ENCODE results near the gene SMAD4. TPM values are rescaled to one million over a fixed set of nuclear protein-coding genes. Genes with fewer than 3 reads are reported as not detected.

SMAD4 gene
- total and polyA plus RNA-seq, 2 of the 8 experiments (the other 6 are each of a cell fraction or from before 2014, with no cell fraction given): 86.5 to 139 TPM

DNA sequence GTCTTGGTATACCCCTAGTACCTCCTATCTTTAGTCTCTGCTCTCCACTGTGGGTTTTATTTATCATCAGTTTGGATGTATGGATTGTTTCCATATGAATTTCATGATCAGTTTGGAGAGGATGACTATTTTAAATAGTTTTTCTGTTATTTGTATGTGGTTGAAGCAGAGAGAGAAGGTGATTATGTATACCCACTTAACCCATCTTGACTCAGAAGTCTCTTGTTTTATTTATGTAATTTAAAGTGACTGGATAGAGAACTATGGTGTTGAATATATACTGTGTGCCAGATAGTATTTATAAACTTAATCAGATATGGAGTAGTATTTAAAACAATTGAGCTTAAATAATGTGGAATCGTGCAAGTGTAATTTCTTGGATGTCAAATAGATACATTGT lies 39.9 kb downstream of the SMAD4 start:
- H3K23ac ChIP-seq (ENCODE audit: insufficient read length): no peak overlapping the region
- H3K36me3 ChIP-seq (ENCODE audit: control insufficient read depth in 2 of 4, insufficient read depth in 4 of 4, low read length in 3 of 4): peaks cover 4 to 45% (median 23%) of the 10 kb centered on the region in 4 experiments; a peak in 6 of 8 replicates
- H3K9me3 ChIP-seq (ENCODE audit: insufficient read depth in 2 of 2, low read depth in 1 of 2, low read length in 1 of 2): no peaks in the 10 kb centered on the region
- H3K4me1 ChIP-seq (replicated peaks in 1 of 4; ENCODE audit: control insufficient read depth in 3 of 4, insufficient read depth in 4 of 4, low read length in 3 of 4): no peaks in the 10 kb centered on the region
- peaks cover 0 to 26% of the 10 kb centered on the region in 2 experiments; a peak in 2 of 4 replicates for H3K79me2 ChIP-seq (ENCODE audit: control insufficient read depth in 1 of 2, insufficient read depth in 2 of 2, low read length in 2 of 2)
- POLR2A ChIA-PET (ENCODE audit: partially characterized antibody): no interaction called here
- 88% methylated on average over 1 of the region's 1 CpG; no CpG with 5 or more reads in 1 of the 2 experiments for WGBS, 2 experiments (ENCODE audit: extremely low coverage in 1 of 2, insufficient coverage in 1 of 2, insufficient read length in 1 of 2, insufficient replicate concordance in 2 of 2, low coverage in 1 of 2, low lambda C conversion rate in 2 of 2, missing lambda C conversion rate in 1 of 2)
- no peak overlapping the region for H3K14ac ChIP-seq (ENCODE audit: insufficient read length)
- H2BK15ac ChIP-seq (ENCODE audit: low read length): no peak overlapping the region
- H2BK5ac ChIP-seq (ENCODE audit: low read depth, low read length): no peak overlapping the region
- H3K18ac ChIP-seq (ENCODE audit: extremely low read depth, low read length): no peak overlapping the region
- FAIRE-seq (no peak), DNase-seq (ENCODE audit: low read depth in 1 of 2, low spot score in 2 of 2) (no peak)
- no peak overlapping the region for H2AK5ac ChIP-seq (ENCODE audit: low read depth, low read length)
- no peaks in the 10 kb centered on the region for H3K23me2 ChIP-seq (ENCODE audit: low read depth, low read length)
- H3K4me2 ChIP-seq (ENCODE audit: insufficient read depth in 1 of 2, low read depth in 2 of 2, low read length in 2 of 2): no peak overlapping the region
- no peak overlapping the region for H3K9ac ChIP-seq (replicated peaks in 1 of 4; ENCODE audit: extremely low read depth in 1 of 4, low read depth in 3 of 4, low read length in 3 of 4)
- H3K4me3 ChIP-seq (ENCODE audit: extremely low read depth in 1 of 4, insufficient read depth in 2 of 4, low read depth in 3 of 4, low read length in 4 of 4): no peak overlapping the region
- H3K56ac ChIP-seq (replicated peaks; ENCODE audit: insufficient read length, low read depth, low read length): no peak overlapping the region
- no peak overlapping the region for H2BK20ac ChIP-seq (ENCODE audit: low read length)
- no peak overlapping the region for H2BK120ac ChIP-seq (replicated peaks; ENCODE audit: low read depth, low read length)
- no peak overlapping the region for H2BK12ac ChIP-seq (ENCODE audit: low read depth, low read length)
- H3K27ac ChIP-seq (ENCODE audit: low read depth, low read length): no peak overlapping the region
- no peak overlapping the region for H4K5ac ChIP-seq (ENCODE audit: insufficient read length, low read depth, low read length)
- no peaks in the 10 kb centered on the region for H3K79me1 ChIP-seq (ENCODE audit: low read depth, low read length)
- H4K8ac ChIP-seq (ENCODE audit: extremely low read depth, insufficient read depth, low read length): no peak overlapping the region
- CTCF ChIA-PET (ENCODE audit: partially characterized antibody): no interaction called here
- no peaks in the 10 kb centered on the region for H4K20me1 ChIP-seq (replicated peaks in 1 of 2; ENCODE audit: control insufficient read depth in 1 of 2, insufficient read depth in 2 of 2, low read length in 2 of 2)
- H3K27me3 ChIP-seq (replicated peaks in 1 of 4; ENCODE audit: control insufficient read depth in 3 of 4, extremely low read depth in 1 of 4, insufficient read depth in 3 of 4, low read length in 3 of 4): no peaks in the 10 kb centered on the region
- H3K4ac ChIP-seq (replicated peaks; ENCODE audit: insufficient read length, low read depth, low read length): no peak overlapping the region
- H2AFZ ChIP-seq (ENCODE audit: low read length): no peak overlapping the region
- no peak overlapping the region for H4K91ac ChIP-seq (replicated peaks; ENCODE audit: insufficient read length, low read length)
- TF ChIP-seq BACH1 (IDR thresholded peaks at IDR 0.05; ENCODE audit: low read length) (no peak), KDM4A (IDR thresholded peaks at IDR 0.05; ENCODE audit: low read depth, low read length, severe bottlenecking) (no peak), CHD1 (IDR thresholded peaks at IDR 0.05; ENCODE audit: low read depth, low read length) (no peak), BRCA1 (IDR thresholded peaks at IDR 0.05; ENCODE audit: low read depth, low read length) (no peak), SP2 (IDR thresholded peaks at IDR 0.05; ENCODE audit: low read length) (no peak), HDAC6 (IDR thresholded peaks at IDR 0.05; ENCODE audit: low read depth, low read length) (no peak), SIX5 (IDR thresholded peaks at IDR 0.05; ENCODE audit: low read depth, low read length) (no peak)

All from H1 (cell line).